Stimulated activated CD4-positive, alpha-beta T cell treated with anti-CD3 and anti-CD28 coated beads, Interleukin-4, amount 100 ng/mL, for 1 hour (primary cell): ENCODE measurements around the gene GPRIN1.
"Not testable (repeated sequence)": the region's sequence is repeated elsewhere in the genome, so short reads cannot be mapped to it uniquely, and the experiment has no call there.

ENCODE experiments used
- DNase-seq: peaks from one replicate; pipeline ENCODE4 v3.0.0-alpha.2; 2020

The GPRIN1 gene

GRCh38 chr5:176595386-176595943 lies 14.5 kb downstream of the GPRIN1 start:
- no peak for DNase-seq

GRCh38 chr5:176594554-176594953 lies 15.4 kb downstream of the GPRIN1 start:
- DNase-seq, result no peak

GRCh38 chr5:176593273-176593869 lies 16.6 kb downstream of the GPRIN1 start:
- no peak for DNase-seq

- DNase-seq, result no peak
Measured at GRCh38 chr5:176592573-176592972, 17.4 kb downstream of the GPRIN1 start.

- DNase-seq, result not testable (repeated sequence)
Measured at GRCh38 chr5:176591667-176592066, 18.3 kb downstream of the GPRIN1 start.

GRCh38 chr5:176590035-176590717 lies 19.8 kb downstream of the GPRIN1 start:
- DNase-seq, result no peak

GRCh38 chr5:176589039-176589769 lies 20.8 kb downstream of the GPRIN1 start:
- DNase-seq, result no peak

- no peak for DNase-seq
Measured at GRCh38 chr5:176588297-176588696, 21.7 kb downstream of the GPRIN1 start.

GRCh38 chr5:176587398-176587797 lies 22.6 kb downstream of the GPRIN1 start:
- DNase-seq, result no peak

GRCh38 chr5:176583076-176583475 lies 26.9 kb downstream of the GPRIN1 start:
- no peak for DNase-seq

- no peak for DNase-seq
Measured at GRCh38 chr5:176581361-176581760, 28.6 kb downstream of the GPRIN1 start.

- no peak for DNase-seq
Measured at GRCh38 chr5:176579323-176579722, 30.6 kb downstream of the GPRIN1 start.

- DNase-seq, result peak; percentile 45
Measured at GRCh38 chr5:176578391-176578808, 31.6 kb downstream of the GPRIN1 start.

GRCh38 chr5:176577312-176578176 lies 32.4 kb downstream of the GPRIN1 start:
- no peak for DNase-seq

GRCh38 chr5:176575488-176576422 lies 34.2 kb downstream of the GPRIN1 start:
- DNase-seq, result no peak

- DNase-seq, result no peak
Measured at GRCh38 chr5:176575066-176575465, 34.9 kb downstream of the GPRIN1 start.

GRCh38 chr5:176574297-176574591 lies 35.7 kb downstream of the GPRIN1 start:
- no peak for DNase-seq

- peak; percentile 83 for DNase-seq
Measured at GRCh38 chr5:176573564-176574296, 36.2 kb downstream of the GPRIN1 start.

GRCh38 chr5:176570044-176570443 lies 39.9 kb downstream of the GPRIN1 start:
- DNase-seq, result no peak

GRCh38 chr5:176568657-176569056 lies 41.3 kb downstream of the GPRIN1 start:
- no peak for DNase-seq

GRCh38 chr5:176565760-176566288 lies 44.1 kb downstream of the GPRIN1 start:
- no peak for DNase-seq
